Nephron (organoid): Measurements from ENCODE around the gene MYO7B.
A peak's percentile ranks its signal among the peaks of the same experiment; 100 is the strongest.

Experiments
- H3K27ac Mint-ChIP-seq, 3 experiments: 2 replicates each; pipeline ENCODE4 v1.8.0; 2020; ENCODE audit warnings: mixed read lengths in 3 of 3, mild to moderate bottlenecking in 2 of 3, moderate library complexity in 1 of 3
- H3K27me3 Mint-ChIP-seq: 2 replicates; pipeline ENCODE4 v1.8.0; 2021; ENCODE audit warnings: low read depth, mild to moderate bottlenecking, moderate library complexity, mixed read lengths
- H3K36me3 Mint-ChIP-seq: 2 replicates; pipeline ENCODE4 v1.8.0; 2020; ENCODE audit warnings: low read depth, mixed read lengths
- H3K4me1 Mint-ChIP-seq: 2 replicates; pipeline ENCODE4 v1.8.0; 2020; ENCODE audit warnings: mixed read lengths
- H3K4me3 Mint-ChIP-seq, 3 experiments: 2 replicates each; pipeline ENCODE4 v1.8.0; 2020; ENCODE audit warnings: mild to moderate bottlenecking in 3 of 3, mixed read lengths in 3 of 3, moderate library complexity in 2 of 3
- H3K9me3 Mint-ChIP-seq: 2 replicates; pipeline ENCODE4 v1.8.0; 2020; ENCODE audit warnings: mixed read lengths
- CTCF ChIP-seq, 3 experiments: fragments of 200-600 bp; sonication (generic); IDR thresholded peaks; one replicate each; pipeline ENCODE4 v1.5.0; 2021; ENCODE audit warnings: antibody characterized with exemption in 3 of 3; ENCODE audit not compliant: unreplicated experiment in 3 of 3

Gene MYO7B

GRCh38 chr2:127535422-127535901 lies at the start of gene MYO7B:
MYO7B (plus strand) TSS chr2:127535683; CDS start chr2:127559723, 24,040 bp downstream.
- H3K27ac Mint-ChIP-seq: peak within 1 kb of the TSS in 2 of 3 experiments; percentile 76 to 93
- no peaks in the 10 kb centered on the region for H3K36me3 Mint-ChIP-seq
- H3K4me3 Mint-ChIP-seq: peak within 1 kb of the TSS in 2 of 3 experiments; percentile 8 to 67
- H3K4me1 Mint-ChIP-seq: no peaks in the 10 kb centered on the region
- H3K27me3 Mint-ChIP-seq: peaks cover 26% of the 10 kb centered on the region
- peaks cover under 1% of the 10 kb centered on the region for H3K9me3 Mint-ChIP-seq
- TF ChIP-seq CTCF (IDR thresholded peaks at IDR 0.05; ENCODE audit: unreplicated experiment in 3 of 3): no peak

- H3K4me1 Mint-ChIP-seq: no peaks in the 10 kb centered on the region
- H3K27me3 Mint-ChIP-seq: no peaks in the 10 kb centered on the region
- H3K27ac Mint-ChIP-seq: no peak overlapping the region
- H3K4me3 Mint-ChIP-seq: no peak overlapping the region
- TF ChIP-seq CTCF (IDR thresholded peaks at IDR 0.05; ENCODE audit: unreplicated experiment in 3 of 3): no peak
- no peaks in the 10 kb centered on the region for H3K9me3 Mint-ChIP-seq
- H3K36me3 Mint-ChIP-seq: peaks cover 79% of the 10 kb centered on the region
Observed at GRCh38 chr2:127485694-127486071, 49.8 kb upstream of the MYO7B start.

- Mint-ChIP-seq H3K9me3 (no peaks in the 10 kb centered on the region), H3K4me3 (no peak overlapping the region), H3K36me3 (peaks cover 79% of the 10 kb centered on the region), H3K27ac (no peak overlapping the region), H3K27me3 (no peaks in the 10 kb centered on the region), H3K4me1 (no peaks in the 10 kb centered on the region)
- no peak for TF ChIP-seq CTCF (IDR thresholded peaks at IDR 0.05; ENCODE audit: unreplicated experiment in 3 of 3)
Observed at GRCh38 chr2:127486247-127487058, 49.0 kb upstream of the MYO7B start.

DNA sequence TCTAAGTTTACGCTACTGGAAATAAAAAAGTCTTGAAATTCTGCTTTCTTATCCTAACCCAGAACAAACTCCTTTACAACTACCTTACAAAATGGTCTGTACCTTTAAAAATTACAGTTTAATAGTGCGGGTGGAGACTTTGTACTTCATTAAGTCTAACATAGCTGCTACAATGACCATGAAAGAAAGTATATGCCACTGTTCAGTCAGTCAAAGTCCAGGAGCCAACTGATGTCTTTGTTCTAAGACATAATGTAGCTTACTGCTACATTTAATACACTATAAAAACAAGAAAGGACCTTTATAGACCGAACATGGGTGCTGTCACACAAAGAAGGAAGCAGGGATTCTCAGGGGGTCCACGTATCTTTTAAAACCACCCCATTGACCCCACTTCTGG lies 45.2 kb upstream of the MYO7B start:
- no peaks in the 10 kb centered on the region for H3K9me3 Mint-ChIP-seq
- TF ChIP-seq CTCF (IDR thresholded peaks at IDR 0.05; ENCODE audit: unreplicated experiment in 3 of 3): no peak
- peaks cover 79% of the 10 kb centered on the region for H3K36me3 Mint-ChIP-seq
- peak overlapping the region in 1 of 3 experiments; percentile 59 for H3K27ac Mint-ChIP-seq
- H3K4me1 Mint-ChIP-seq: no peaks in the 10 kb centered on the region
- no peak overlapping the region for H3K4me3 Mint-ChIP-seq
- H3K27me3 Mint-ChIP-seq: no peaks in the 10 kb centered on the region

GRCh38 chr2:127498386-127498785 lies 37.1 kb upstream of the MYO7B start:
- H3K27ac Mint-ChIP-seq: no peak overlapping the region

More at GRCh38 chr2:127498386-127498785, 37.1 kb upstream of the MYO7B start:
- H3K4me1 Mint-ChIP-seq: no peaks in the 10 kb centered on the region
- H3K4me3 Mint-ChIP-seq: no peak overlapping the region
- H3K9me3 Mint-ChIP-seq: no peaks in the 10 kb centered on the region
- H3K27me3 Mint-ChIP-seq: no peaks in the 10 kb centered on the region
- TF ChIP-seq CTCF (IDR thresholded peaks at IDR 0.05; ENCODE audit: unreplicated experiment in 3 of 3): no peak
- peaks cover 86% of the 10 kb centered on the region for H3K36me3 Mint-ChIP-seq
